ENCODE data around the gene UGT1A3.

The UGT1A3 gene

DNA sequence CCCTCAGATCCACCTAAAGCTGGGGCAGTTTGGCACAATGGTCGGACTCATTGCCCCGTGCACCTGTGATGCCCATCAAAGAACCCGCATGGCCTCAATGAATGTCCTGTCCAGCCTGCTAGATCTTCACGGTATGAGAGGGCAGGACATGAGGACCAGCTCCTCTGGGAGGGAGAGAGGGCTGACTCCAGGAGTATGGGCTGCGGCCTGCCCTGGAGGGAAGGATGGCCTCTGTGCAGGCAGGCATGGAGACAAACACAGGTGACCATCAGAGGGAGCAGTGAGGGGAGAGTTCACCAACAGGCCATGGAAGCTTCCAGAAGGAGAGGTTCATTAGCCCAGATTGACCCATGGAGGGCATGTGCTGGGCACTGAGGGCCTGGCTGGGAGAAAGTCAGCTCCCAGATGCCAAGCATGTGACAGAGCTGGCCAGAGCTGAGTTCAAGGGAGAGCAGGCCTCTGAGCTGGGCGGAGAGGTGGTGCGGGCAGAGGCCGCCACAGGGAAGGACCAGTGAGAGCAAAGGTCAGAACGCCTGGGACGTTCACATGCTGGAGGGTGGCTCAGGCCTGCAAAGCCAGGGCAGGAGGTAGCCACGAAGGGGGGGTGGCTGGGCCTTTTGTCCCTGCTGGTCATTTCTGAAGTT, 89.3 kb downstream of the UGT1A3 start:
- no peak for DNase-seq

- no peak for DNase-seq
Measured at GRCh38 chr2:233818639-233819621, 90.1 kb downstream of the UGT1A3 start.

DNA sequence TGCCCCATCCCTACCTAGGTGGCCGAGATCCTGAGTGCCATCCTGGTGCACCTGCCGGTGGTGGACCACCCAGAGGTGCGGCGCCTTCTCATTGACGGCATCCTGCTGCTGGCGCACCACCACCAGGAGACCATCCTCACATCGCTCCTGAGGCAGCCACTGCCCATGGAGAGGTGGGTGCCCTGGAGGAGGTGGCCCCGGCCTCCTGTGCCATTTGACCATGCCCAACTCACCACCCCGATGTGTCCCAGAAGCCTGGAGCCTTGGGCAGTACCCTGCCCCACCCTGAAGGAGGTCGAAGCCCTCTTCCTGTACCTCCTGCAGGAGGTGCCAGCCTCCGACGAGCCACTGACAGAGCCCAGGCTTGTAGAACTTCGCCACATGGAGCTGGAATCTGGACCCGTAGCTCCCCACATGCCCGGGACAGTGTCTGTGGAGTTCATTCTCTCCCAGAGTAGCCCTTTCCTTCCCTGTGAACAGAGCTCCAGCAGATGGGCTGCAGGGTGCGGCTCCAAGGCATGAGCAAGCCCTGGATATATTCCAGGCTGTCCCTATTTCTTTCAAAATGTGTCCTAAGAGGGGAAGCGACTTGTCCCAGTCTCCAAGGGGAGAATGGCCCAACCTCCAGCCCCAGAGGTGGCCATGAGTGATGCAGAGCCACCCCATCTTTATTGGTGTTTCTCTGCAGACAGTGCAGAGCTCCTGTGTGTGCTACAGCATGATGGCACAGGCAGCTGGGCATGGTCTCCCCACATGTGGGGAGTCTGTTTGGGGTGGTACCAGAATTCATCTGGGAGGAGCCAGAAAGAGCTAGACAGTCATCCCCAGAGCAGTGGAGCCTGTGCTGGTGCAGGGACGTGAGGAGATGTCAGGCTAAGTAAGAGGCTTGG, 91.3 kb downstream of the UGT1A3 start:
- no peak for DNase-seq

DNA sequence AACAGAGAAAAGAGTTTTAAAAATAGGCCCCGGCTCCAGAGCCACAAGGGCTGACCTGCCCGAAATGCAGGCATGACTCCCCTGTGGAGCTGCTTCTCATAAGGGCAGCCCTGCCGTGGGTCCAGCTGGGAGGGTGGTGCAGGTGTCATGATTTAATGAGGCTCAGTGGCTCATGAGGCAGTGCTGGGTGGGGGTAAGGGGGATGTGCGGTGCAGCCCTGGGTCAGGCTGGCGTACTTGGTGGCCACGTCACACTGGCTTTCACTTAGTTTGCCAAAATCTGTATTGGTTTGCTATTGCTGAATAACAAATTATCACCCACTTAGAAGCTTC, 91.9 kb downstream of the UGT1A3 start:
- DNase-seq, result no peak

DNA sequence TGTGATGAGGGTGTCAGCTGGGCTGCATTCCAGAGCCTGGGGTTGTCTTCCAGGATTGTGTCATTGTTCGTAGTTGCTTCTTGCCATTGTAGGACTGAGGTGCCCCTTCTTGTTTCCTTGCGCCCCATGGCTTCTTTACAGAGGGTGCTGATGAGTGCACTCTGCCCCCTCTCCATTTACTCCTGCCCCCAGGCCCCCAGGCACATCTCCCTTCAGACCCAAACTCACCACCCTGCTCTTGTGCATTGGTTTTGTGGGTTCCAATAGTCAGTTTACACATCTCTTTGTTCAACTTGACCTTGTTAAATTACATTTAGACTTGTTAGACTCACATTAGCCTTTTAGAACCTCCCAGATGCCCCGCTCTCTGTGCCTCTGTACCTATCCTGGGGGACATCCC, 92.4 kb downstream of the UGT1A3 start:
- DNase-seq, result no peak

DNA sequence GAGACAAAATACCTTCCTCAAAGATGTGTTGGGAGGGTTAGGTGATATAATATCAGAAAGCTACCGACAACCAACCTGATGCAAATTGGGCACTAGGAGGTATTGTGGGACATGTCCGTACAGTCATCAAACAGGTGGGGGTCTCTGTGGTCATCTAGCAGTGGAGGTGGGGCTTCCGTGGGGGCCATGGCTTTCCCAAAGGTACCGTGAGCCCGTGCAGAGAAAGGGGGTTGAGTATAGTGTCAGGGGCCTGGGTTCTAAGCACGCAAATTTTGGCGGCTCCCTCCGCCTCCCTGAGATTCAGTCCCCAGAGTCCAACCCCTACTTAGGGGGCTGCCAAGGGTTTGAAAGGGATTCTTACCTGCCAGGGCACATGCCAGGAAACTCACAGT, 92.9 kb downstream of the UGT1A3 start:
- DNase-seq, result no peak

GRCh38 chr2:233822101-233822771, 93.4 kb downstream of the UGT1A3 start:
- DNase-seq, result no peak
